Uterus (tissue), 2 donors: Measurements from ENCODE around the gene GTPBP2.

Experiments
- POLR2A ChIP-seq, 2 donors: fragments of 450-650 bp; IDR thresholded peaks; one replicate each; pipeline ENCODE4 v1.6.1; 2016; ENCODE audit warnings: antibody characterized with exemption in 2 of 2, mild to moderate bottlenecking in 1 of 2, moderate library complexity in 1 of 2
- TF ChIP-seq, protein P1 (sequence below), 4 experiments: fragments of 200-600 bp in 2 of 4; fragments of 450-650 bp in 2 of 4; sonication (generic) in 2 of 4; IDR thresholded peaks; one replicate each; pipeline ENCODE4 v1.5.1; 2016 to 2019; ENCODE audit warnings: antibody characterized with exemption in 4 of 4, mild to moderate bottlenecking in 2 of 4, moderate library complexity in 1 of 4

DNA sequence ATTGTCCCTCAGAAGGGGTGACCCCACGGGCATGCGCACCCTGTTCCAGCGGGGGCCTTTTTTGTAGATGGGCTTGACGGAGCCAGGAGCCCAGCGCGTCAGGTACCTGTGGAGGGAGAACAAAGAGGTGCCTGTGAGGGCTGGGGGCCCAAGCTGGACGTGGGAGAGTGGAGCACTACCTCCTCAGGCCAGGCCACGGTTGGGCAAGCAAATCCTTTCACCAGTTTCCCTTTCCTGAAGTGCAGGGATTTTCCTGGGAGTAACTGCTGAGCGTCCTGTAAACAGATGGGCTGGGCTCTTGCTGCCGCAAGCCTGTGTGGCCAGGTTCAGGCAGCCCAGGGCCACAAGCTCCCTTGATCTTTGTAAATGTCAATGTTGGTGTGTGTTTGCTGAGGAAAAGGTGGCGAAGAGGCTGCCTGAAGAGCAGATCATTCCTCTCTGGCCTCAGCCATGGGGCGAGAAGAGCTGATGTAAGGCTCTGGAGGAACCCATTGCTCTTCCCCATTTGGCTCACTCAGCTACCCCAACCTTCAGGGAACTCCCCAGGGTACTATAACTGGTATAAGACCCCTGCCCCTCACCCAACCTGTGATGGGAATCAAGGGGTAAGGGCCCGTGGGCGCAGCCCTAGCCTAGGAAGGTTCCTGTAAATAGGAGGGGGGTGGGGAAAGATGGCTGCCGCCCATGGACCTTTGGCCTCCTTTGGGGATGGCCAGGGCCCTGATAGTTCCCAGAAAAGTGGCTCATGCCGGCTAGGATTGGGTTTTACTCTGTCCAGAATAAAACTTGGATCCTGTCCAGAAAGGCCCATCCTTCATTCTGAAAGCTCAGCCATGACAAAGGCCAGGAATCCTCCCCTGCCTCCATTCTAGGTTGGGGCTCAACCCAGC lies 43.0 kb upstream of the GTPBP2 start:
- TF ChIP-seq, protein P1, sequence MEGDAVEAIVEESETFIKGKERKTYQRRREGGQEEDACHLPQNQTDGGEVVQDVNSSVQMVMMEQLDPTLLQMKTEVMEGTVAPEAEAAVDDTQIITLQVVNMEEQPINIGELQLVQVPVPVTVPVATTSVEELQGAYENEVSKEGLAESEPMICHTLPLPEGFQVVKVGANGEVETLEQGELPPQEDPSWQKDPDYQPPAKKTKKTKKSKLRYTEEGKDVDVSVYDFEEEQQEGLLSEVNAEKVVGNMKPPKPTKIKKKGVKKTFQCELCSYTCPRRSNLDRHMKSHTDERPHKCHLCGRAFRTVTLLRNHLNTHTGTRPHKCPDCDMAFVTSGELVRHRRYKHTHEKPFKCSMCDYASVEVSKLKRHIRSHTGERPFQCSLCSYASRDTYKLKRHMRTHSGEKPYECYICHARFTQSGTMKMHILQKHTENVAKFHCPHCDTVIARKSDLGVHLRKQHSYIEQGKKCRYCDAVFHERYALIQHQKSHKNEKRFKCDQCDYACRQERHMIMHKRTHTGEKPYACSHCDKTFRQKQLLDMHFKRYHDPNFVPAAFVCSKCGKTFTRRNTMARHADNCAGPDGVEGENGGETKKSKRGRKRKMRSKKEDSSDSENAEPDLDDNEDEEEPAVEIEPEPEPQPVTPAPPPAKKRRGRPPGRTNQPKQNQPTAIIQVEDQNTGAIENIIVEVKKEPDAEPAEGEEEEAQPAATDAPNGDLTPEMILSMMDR (IDR thresholded peaks at IDR 0.05), result no peak
- TF ChIP-seq POLR2A (IDR thresholded peaks at IDR 0.05), result no peak
